ENCODE results near the gene ZNF689.

DNA sequence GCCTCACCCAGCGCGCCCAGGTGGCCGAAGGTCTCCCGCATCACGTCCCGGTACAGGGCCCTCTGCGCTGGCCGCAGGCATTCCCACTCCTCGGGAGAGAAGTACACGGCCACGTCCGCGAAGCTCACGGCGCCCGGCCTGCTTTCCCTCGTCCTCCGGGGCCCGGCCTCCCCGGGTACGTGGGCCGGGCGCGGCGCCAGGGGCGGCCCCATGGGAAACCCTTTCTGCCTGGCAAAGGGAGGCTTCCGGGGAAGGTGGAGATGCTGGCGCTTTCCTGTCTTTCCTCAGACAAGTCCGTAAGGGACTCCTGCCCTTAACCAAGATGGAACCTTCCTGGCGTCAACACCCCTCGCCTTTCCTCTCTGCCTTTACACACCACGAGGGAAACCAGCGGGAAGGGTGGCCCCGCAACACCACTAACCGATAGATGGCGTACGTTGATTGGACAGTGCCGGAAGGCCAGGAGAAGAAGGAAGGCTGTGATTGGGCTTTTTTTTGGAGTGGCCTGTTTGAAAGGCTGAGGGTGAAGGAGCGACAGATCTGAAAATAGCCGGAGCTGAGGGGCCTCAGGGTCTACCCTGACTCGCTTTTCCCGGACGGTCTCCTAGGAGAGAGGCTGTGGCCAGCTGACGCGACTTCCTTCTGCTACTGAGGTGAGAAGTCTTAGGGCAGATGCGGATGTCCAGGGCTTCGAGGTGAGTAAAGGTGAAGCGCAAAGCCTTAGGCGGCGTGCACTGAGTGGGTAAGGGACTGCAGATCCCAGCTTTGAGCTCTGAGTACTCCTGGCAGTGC lies 24.6 kb downstream of the ZNF689 start, which contains the start of gene ZNF785:
- TF ChIP-seq CTCF (IDR thresholded peaks at IDR 0.05; ENCODE audit: low read depth, low read length, poor library complexity, severe bottlenecking): peak; percentile 47
- no peak for TF ChIP-seq EZH2phosphoT487 (IDR thresholded peaks at IDR 0.05; ENCODE audit: borderline replicate concordance, low read length)

All from DOHH2 (cell line).